GM06990 (cell line): ENCODE measurements around the gene TEX53.

Experiments
- DNase-seq: peaks from one replicate; pipeline ENCODE4 v3.0.0-alpha.2; 2011; ENCODE audit not compliant: insufficient read length; ENCODE audit errors: extremely low read depth
- H3K27me3 ChIP-seq: replicated peaks from 2 replicates; pipeline ENCODE4 v1.6.0; 2011; ENCODE audit warnings: low read length; ENCODE audit not compliant: control insufficient read depth, insufficient read depth
- H3K36me3 ChIP-seq: 2 replicates; pipeline ENCODE4 v1.5.1; 2011; ENCODE audit warnings: low read length; ENCODE audit not compliant: control insufficient read depth, insufficient read depth
- H3K4me3 ChIP-seq: replicated peaks from 2 replicates; pipeline ENCODE4 v1.5.1; 2011; ENCODE audit warnings: low read depth, mild to moderate bottlenecking, control low read depth, low read length
- TF ChIP-seq, protein P1 (sequence below): IDR thresholded peaks from 2 replicates; pipeline ENCODE4 v1.5.1; 2011; ENCODE audit warnings: low read length, control low read depth, mild to moderate bottlenecking, inconsistent platforms; ENCODE audit not compliant: insufficient read depth, poor library complexity, severe bottlenecking

Gene TEX53

GRCh38 chr9:114607671-114608524 is 49.7 kb downstream of the TEX53 start:
- no peaks in the 10 kb centered on the region for H3K36me3 ChIP-seq
- no peak for DNase-seq
- no peak overlapping the region for H3K4me3 ChIP-seq
- TF ChIP-seq, protein P1, sequence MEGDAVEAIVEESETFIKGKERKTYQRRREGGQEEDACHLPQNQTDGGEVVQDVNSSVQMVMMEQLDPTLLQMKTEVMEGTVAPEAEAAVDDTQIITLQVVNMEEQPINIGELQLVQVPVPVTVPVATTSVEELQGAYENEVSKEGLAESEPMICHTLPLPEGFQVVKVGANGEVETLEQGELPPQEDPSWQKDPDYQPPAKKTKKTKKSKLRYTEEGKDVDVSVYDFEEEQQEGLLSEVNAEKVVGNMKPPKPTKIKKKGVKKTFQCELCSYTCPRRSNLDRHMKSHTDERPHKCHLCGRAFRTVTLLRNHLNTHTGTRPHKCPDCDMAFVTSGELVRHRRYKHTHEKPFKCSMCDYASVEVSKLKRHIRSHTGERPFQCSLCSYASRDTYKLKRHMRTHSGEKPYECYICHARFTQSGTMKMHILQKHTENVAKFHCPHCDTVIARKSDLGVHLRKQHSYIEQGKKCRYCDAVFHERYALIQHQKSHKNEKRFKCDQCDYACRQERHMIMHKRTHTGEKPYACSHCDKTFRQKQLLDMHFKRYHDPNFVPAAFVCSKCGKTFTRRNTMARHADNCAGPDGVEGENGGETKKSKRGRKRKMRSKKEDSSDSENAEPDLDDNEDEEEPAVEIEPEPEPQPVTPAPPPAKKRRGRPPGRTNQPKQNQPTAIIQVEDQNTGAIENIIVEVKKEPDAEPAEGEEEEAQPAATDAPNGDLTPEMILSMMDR, result no peak
- no peaks in the 10 kb centered on the region for H3K27me3 ChIP-seq

DNA sequence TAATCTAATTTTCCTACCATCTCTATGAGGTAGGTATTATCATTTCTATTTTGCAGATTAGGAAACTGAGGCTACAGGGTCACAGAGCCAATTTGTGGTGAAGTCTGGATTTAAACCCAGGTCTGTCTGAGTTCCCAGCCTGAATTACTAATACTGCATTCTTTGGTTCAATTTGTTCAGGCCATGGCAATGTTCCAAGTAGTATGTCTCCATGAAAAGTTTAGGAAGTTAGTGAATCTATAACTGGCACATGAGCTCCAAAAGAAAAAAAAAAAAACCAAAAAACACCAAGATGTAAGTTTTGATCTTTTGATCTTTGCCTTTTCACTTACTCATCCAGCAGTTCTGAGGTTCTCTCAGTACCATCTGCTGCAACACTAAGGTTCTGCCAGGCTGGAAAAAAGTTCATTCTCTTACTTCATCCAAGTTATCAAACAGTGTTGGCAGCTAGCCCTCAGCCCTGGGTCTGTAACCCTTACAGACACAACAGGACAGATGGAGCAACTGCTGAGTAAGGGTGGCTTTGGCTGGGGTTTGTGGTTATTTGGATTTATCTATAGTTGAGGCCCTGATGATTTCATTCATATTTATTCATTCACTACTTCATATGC is 50.9 kb downstream of the TEX53 start:
- H3K36me3 ChIP-seq, result no peaks in the 10 kb centered on the region
- no peaks in the 10 kb centered on the region for H3K27me3 ChIP-seq
- DNase-seq, result no peak
- TF ChIP-seq, protein P1, result no peak
- no peak overlapping the region for H3K4me3 ChIP-seq
